GM19023 (cell line): Measurements from ENCODE around the gene TEX14.
"Not testable (repeated sequence)": the region's sequence is repeated elsewhere in the genome, so short reads cannot be mapped to it uniquely, and the experiment has no call there.

Source experiments
- ATAC-seq: cut with Tn5 transposase; IDR thresholded peaks from one replicate; pipeline ENCODE4 v1.9.1; 2021; ENCODE audit warnings: mild to moderate bottlenecking, moderate library complexity; ENCODE audit not compliant: unreplicated experiment

TEX14 gene

DNA sequence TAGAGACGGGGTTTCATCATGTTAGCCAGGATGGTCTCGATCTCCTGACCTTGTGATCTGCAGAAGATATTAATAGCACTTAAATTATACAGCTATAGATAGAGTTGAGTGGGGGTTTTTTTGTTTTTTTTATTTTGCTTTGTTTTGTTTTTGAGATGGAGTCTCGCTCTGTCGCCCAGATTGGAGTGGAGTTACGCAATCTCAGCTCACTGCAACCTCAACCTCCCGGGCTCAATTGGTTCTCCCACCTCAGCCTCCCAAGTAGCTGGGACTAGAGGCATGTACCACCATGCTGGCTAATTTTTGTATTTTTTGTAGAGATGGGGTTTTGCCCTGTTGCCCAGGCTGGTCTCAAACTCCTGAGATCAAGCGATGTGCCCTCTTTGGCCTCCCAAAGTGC is 1.8 kb downstream of the TEX14 start:
- ATAC-seq, result not testable (repeated sequence)

DNA sequence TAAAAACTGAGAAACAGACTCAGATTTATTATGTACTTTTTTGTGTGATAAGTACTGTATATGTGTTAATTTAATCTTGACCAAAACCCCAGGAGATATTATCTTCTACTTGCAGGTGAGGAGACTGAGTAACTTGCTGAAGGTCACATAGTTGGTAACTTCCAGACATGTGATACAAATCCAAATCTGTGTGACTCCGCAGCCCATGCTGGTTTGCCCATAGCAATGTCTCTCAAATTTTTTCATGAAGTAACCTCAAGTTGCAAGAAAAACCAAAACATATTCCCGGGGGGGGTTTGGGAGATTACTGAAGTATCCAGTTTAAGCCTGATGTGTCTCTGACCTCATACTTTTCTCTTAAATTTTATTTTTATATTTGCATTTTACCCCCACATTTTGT is 3.3 kb downstream of the TEX14 start:
- no peak for ATAC-seq

DNA sequence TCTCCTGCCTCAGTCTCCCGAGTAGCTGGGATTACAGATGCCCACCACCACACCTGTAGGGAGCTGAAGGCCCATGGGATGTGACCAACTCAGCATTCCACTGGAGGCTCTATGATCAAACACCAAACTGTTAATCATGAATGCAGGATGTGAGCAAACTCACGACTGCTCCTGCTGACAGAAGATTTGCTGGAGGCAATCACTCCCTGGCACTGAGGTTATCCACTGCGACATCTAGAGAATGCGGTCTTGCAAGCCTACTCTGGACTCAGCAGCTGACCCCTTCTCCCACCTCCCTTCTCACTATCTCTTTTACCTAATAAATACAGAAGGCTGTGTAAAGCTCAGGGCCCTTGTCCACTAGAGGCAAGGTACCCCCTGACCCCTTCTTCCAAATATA is 4.9 kb downstream of the TEX14 start:
- no peak for ATAC-seq

DNA sequence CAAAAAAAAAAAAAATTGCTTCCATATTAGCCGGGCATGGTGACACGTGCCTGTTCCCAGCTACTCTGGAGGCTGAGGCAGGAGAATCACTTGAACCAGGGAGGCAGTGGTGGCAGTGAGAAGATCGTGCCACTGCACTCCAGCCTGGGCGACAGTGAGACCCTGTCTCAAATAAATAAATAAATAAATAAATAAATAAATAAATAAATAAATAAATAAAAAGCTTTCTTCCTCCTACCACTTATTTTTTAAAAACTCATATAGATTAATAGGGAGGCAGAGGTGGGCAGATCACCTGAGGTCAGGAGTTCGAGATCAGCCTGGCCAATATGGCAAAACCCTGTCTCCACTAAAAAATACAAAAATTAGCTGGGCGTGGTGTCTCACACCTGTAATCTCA is 7.4 kb downstream of the TEX14 start:
- ATAC-seq, result not testable (repeated sequence)

DNA sequence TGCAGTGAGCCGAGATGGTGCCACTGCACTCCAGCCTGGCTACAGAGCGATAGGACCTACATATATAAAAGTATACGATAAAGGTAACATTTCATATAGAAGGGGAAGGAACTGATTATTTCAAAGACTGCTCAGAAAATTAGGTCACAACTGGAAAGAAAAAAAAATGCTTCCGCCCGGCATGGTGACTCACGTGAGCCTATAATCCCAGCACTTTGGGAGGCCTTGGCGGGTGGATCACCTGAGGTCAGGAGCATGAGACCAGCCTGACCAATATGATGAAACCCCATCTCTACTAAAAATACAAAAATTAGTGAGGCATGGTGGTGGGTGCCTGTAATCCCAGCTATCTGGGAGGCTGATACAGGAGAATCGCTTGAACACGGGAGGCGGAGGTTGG is 7.8 kb downstream of the TEX14 start:
- no peak for ATAC-seq

DNA sequence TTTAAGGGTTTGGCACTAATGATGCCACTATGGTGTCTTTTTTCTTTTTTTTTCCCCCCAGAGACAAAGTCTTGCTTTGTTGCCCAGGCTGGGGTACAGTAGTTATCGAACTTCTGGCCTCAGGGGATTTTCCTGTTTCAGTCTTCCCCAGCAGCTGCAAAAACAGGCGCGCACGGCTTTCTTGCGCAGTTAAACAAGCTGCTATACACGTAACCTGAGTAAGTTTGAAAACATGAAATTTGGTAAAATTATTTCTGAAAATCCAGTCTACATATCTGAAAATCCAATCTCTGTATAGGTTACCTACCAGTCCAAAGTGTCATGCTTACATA is 11.8 kb downstream of the TEX14 start:
- ATAC-seq, result no peak

DNA sequence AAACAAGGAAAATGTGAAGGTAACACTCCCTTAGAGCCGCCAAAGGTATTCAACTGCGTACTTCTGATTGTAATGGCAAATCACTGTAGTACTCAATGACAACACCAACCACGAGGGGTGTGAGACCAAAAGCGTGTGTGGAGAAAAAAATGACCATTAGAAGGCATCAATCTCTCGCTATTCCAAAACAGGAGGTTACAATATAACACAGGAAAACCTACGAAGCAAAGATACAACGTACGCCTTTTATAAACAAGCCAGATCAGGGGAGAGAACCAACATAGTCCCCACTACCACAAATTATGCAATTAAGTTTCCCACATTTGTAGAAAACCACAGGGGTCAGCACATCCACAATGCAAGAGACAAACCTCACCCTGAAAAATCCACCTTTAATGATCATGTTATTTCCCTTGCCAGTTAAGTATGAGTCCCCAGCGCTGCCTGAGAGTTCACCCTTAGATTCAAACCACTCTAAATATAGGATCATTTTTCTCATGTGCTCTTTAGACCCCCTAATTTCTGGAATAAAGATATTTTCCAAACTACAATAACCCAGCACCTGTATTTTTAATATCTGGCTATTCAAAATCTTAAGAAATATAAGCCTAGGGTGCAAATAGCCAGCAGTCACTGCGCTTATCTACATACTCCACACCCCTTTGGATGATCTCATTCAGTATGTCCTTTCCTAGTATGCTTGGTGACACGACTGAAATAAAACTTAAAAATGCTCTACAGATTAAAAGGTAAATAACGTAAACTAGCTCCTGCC is 12.4 kb downstream of the TEX14 start:
- ATAC-seq, result no peak

DNA sequence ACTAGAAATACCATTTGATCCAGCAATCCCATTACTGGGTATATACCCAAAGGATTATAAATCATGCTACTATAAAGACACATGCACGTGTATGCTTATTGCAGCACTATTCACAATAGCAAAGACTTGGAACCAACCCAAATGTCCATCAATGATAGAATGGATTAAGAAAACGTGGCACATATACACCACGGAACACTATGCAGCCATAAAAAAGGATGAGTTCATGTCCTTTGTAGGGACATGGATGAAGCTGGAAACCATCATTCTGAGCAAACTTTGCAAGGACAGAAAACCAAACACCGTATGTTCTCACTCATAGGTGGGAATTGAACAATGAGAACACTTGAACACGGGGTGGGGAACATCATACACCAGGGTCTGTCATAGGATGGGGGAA is 13.6 kb downstream of the TEX14 start:
- ATAC-seq, result not testable (repeated sequence)

DNA sequence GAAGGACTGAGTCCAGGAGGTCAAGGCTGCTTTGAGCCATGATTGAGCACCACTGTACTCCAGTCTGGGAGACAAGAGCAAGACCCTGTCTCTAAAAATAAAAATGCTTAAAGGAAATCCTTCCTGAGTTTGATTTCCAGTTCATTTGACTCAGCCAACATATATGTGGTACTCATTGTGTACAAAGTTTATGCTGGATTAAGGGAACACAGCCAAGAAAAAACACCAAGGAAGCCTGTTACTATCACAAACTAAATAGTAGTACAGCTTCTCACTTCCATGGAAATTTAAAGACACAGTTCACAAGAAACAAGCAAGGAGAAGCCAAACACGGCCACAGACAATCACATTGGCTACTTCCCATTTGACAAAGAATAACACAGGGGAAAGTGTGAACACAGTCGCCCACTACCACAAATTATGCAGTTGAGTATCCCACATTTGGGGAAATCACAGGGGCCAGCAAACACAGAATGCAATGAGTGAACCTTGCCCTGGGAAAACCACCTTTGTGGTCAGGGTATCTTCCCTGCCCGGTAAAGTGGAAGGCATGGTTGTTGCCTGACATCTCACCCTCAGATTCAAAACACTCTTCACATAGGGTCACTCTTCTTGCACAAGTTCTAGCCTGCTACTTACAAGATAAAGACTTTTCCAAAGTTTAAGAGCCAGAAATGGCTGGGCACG is 14.5 kb downstream of the TEX14 start:
- no peak for ATAC-seq

DNA sequence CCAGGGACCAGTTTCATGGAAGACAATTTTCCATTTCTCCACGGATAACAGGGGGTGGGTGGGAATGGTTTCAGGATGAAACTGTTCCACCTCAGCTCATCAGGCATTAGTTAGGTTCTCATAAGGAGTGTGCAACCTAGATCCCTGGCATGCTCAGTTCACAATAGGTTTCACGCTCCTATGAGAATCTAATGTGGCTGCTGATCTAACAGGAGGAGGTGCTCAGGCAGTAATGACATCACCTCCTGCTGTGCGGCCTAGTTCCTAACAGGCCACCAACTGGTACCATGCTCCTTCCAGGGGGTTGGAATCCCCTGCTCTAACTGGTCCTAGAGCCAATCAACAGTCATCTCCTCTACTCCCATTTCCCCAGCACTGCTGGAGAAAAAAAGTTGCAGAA is 19.9 kb downstream of the TEX14 start:
- no peak for ATAC-seq

DNA sequence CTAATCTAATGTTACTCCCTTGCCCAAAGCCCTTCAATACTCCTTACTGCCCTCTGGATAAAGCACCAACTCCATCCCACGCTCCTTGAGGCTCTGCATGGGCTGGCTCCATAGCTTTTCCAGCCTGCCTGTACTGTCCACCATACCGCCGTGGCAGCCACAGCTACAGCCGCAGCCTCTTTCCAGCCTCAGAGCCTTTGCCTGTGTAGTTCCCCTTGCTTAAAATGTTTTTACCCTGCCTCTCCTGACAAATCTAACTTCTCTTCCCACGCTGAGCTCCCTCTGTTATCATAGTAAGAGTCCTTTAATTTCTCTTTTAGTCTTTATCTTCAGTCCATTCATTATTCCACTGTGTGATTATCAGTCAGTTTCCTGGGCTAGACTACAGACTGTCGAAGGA is 22.0 kb downstream of the TEX14 start:
- no peak for ATAC-seq

DNA sequence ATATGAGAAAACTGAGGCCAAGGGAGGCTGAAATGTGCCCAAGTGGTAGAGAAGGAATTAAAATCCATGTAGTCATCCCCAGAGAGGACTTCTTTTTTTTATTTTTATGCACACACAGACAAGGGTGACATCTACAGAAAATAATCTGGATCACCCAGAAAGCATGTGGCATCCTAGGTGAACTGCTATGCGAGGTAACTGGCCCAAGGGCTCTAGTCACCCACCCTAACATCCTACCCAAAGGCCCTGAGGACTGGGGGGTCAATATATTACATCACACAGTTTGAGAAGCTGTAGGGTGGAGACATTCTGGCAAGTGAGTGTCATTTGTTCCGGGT is 23.3 kb downstream of the TEX14 start:
- no peak for ATAC-seq

DNA sequence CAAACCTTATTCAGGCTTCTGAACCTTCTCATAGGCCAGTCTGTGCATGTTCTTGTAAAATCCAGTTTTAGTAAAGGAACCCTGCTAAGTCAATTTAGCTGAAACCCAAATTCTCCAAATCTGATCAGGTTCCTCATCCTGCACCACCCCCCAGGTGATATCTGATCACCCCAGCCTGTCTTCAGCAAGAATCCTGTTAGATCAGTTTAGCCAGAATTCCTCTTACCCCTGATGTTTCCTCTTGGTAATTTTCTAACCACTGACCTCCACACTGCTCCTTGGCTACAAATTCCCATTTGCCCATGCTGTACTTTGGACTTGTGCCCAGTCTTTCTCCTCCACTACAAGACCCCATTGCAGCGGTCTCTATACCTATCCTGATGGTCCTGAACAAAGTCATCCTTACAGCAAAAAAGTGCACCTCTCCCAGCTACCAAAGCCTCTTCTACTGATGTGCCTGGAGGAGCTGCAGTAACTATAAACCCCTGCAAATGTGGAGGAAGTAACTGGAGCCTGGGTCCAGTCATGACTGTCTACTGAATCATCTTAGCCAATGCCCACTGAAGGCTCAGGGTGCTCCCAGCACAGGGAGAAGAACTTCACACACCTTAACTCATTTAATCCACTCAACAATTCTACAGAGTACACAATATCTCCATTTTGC is 23.8 kb downstream of the TEX14 start:
- ATAC-seq, result no peak

DNA sequence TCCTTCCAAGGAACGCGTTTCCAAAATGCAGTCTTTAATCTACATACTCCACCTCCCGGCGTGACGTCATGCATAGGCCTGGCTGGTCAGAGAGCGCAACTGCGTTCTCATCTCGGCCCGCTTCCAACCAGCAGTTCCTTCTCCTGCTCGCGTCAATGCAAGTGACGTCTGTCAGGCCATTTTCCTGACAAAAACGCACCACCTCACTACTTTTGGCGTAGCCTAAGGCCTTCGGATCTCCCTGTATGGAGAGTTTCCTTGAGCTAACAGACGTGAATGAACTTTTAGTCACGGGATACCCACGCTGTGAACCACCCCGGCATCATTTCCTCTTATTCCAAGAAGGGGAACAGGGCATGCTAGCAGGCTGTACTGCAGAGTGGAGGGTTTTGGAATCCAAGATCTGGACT is 25.0 kb downstream of the TEX14 start:
- ATAC-seq, result no peak

DNA sequence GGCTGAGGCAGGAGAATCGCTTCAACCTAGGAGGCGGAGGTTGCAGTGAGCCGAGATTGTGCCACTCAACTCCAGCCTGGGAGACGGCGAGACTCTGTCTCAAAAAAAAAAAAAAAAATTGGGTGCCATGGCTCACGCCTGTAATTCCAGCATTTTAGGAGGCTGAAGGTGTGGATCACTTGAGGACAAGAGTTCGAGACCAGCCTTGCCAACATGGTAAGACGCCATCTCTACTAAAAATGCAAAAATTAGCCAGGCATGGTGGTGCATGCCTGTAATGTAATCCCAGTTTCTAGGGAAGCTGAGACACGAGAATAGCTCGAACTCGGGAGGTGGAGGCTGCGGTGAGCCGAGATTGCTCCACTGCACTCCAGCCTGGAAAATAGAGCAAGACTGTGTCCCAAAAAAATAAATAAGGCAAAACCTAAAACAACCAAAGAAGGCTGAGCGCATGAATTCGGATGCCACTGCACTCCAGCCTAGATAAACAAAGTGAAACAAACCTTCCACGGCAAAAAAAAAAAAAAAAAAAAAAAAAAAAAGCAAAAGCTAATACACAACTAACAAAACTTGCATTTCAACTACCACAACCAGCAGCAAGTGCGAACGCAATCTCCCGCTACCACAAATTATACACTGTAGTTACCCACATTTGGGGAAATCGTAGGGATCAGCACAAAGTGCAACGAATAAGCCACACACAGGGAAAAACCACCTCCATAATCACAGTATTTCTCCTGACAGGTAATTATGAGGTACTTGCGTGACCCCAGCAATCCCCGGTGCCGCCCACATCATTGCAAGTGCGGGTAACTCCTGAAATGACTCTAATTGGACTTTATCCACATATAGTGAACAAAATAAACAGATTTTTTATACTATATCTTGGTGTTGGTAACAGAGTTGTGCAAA is 25.6 kb downstream of the TEX14 start:
- ATAC-seq, result no peak

DNA sequence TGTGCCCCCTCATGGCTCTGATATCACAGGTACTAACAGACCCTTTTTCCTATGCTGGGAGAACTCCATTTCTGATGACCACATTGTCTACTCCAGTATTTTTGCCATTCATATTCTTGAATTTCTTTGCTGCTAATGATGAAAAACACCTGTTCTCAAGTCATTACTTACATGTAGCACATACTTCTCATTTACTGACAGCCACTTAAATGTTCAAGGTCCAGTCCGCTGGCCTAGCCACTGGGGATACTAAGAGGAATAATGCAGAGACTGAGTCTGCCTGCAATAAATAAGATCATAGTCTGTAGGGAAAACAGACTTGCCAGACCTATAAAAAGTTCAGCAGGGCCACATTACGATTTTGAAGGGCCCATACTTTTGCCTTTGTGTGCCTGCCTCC is 27.5 kb downstream of the TEX14 start:
- no peak for ATAC-seq

DNA sequence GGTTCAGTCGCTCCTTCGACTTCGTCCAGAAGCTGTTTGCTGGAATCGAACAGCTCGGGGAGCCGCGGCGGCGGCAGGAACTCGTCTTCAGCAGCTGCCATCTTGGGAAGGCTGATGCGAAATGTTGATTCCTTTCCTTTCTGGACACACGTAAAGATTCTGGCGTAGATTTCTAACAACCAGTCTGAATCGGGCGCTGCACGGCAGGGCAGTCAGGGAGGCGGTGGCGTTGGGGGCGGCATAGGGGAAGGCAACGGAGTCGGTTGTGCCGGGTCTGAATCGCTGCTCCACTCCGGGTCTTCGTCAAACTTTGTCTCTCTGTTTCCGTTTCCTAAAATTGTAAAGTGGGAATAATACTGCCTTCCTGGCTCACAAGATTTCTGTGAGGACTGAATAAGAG is 30.3 kb downstream of the TEX14 start:
- ATAC-seq, result no peak

DNA sequence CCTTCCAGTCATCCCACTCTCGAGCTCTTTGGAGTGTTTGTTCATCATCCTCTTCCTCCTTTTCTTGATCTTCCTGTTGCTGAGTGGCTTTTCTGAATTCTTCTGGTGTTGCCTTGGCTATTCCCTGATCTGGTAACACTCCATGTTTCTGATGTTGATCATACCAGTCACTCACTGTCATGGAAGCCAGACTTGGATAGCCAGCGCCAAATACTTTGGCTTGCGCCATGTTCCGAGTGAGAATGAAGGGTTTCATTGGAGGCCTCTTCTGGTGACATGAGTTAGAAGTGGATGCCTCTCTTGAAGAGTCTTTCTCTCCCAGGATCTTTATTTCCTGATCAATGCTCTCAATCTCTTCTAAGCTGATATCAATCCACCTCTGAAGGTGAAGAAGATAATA is 31.2 kb downstream of the TEX14 start:
- no peak for ATAC-seq

DNA sequence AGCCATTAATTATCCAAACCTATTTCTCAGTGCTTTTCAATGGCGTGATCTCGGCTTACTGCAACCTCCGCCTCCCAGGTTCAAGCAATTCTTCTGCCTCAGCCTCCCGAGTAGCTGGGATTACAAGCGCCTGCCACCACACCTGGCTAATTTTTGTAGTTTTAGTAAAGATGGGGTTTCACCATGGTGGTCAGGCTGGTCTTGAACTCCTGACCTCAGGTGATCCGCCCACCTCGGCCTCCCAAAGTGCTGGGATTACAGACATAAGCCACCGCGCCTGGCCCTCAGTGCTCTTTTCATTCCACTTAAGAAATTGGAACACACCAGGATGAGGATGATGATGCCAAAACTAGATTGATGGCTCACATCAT is 32.1 kb downstream of the TEX14 start:
- not testable (repeated sequence) for ATAC-seq

DNA sequence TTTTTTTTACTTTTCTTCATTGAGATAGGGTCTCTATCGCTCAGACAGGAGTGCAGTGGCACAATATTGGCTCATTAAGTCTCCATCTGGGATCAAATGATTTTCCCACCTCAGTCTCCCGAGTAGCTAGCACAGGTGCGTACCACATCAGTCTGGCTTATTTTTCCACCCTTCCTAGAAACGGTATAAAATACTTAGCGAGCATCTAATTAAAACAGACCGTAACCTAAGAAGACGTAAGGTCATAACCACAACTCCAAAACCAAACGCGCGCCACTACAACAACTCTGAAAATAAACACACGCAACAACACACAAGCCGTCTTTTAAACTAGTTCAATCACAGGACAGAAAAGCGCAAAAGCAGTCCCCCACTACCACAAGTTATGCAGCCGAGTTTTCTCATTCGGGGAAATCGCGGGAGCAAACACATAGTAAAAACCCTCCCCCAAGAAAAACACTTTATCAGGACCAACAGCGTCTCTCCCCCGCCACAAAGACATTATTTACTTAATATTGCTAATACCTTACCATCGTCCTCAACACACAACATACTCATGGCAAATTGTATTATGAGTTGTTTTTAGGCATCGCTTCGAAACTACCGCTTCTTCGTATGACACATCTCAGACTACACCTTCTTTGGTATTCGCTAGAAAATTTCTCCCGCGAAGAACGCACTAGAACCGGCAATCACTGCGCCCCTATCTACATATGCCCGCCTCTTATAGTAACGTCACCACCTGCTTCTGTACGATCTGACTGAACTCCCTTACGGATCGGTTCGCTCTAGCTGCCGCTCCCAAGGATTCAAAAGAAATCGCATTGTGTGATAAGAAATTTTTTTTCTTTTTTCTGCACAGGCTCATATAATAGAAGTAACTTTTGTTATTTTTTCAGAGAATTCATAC is 32.8 kb downstream of the TEX14 start:
- ATAC-seq, result peak; percentile 69
